OCI-LY7 (cell line): ENCODE measurements around the gene NBEAL1.

ENCODE experiments used
- EZH2phosphoT487 ChIP-seq: fragments of 200-600 bp; sonication (generic); IDR thresholded peaks from 2 replicates; pipeline ENCODE4 v1.6.1; 2018; ENCODE audit warnings: low read depth, borderline replicate concordance, mild to moderate bottlenecking, mixed run types, antibody characterized with exemption, low read length, moderate library complexity, mixed read lengths
- TF ChIP-seq, protein P1 (sequence below): fragments of 200-600 bp; sonication (generic); conservative IDR thresholded peaks from 2 replicates; pipeline ENCODE4 v1.5.1; 2014; ENCODE audit warnings: mild to moderate bottlenecking, antibody characterized with exemption, low read length, moderate library complexity, mixed read lengths

DNA sequence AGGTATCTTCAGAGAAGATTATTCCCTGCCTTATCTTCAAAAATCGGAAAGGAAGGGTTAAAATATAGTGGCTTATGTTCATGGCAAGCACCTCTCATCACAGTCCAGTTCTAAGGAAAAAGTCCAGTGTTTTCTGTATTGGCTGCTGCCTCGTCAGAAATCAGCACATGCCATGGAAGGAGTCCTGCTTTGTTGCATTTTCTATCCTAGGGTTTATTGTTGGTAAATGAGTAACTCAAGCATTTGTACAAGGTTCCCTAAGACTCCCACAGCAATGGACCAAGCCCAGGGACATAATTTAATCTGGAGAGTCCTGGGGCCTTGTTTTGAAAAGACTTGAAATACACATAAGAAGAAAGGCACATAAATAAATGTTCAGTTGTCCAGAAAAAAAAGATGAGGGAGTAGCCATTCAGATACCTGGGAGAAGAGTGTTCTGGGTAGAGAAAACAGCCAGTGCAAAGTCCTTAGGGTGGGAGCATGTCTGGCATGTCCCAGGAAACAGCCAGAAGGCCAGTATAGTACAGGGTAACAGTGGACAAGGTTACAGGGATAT is 26.4 kb downstream of the NBEAL1 start:
- TF ChIP-seq, protein P1, sequence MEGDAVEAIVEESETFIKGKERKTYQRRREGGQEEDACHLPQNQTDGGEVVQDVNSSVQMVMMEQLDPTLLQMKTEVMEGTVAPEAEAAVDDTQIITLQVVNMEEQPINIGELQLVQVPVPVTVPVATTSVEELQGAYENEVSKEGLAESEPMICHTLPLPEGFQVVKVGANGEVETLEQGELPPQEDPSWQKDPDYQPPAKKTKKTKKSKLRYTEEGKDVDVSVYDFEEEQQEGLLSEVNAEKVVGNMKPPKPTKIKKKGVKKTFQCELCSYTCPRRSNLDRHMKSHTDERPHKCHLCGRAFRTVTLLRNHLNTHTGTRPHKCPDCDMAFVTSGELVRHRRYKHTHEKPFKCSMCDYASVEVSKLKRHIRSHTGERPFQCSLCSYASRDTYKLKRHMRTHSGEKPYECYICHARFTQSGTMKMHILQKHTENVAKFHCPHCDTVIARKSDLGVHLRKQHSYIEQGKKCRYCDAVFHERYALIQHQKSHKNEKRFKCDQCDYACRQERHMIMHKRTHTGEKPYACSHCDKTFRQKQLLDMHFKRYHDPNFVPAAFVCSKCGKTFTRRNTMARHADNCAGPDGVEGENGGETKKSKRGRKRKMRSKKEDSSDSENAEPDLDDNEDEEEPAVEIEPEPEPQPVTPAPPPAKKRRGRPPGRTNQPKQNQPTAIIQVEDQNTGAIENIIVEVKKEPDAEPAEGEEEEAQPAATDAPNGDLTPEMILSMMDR = no peak
- TF ChIP-seq EZH2phosphoT487 = no peak
